Panc1 (cell line): ENCODE results near the gene GRID2IP. TPM values are rescaled to one million over a fixed set of nuclear protein-coding genes. Genes with fewer than 3 reads are reported as not detected.

Experiments used
- ATAC-seq: fragments of 200-7000 bp; cut with Tn5 transposase; 2 replicates; pipeline ENCODE4 v1.9.1; 2020; ENCODE audit warnings: mild to moderate bottlenecking, moderate library complexity
- BruUV-seq: library from RNA; stranded (reverse); fragments of 400-500 nt; replicated peaks from 2 replicates; lab custom pipeline; 2021; lab: Mats Ljungman, UMichigan
- CTCF ChIA-PET: fragments of 300-600 bp; sonication (Branson Sonifier 250); formaldehyde crosslinking; loops from one replicate; lab custom pipeline; 2022; ENCODE audit warnings: antibody characterized with exemption; lab: Charles Lee
- POLR2A ChIA-PET: fragments of 300-600 bp; sonication (Branson Sonifier 250); formaldehyde crosslinking; loops from one replicate; lab custom pipeline; 2022; ENCODE audit warnings: antibody characterized with exemption; lab: Charles Lee
- DNase-seq: peaks from one replicate; pipeline ENCODE4 v3.0.0-alpha.2; 2010; ENCODE audit warnings: low read depth, low spot score
- H3K27ac ChIP-seq: 2 replicates; pipeline ENCODE4 v1.5.1; 2011; ENCODE audit warnings: mild to moderate bottlenecking, low read length, inconsistent platforms
- H3K27me3 ChIP-seq: fragments of 200-500 bp; sonication (Bioruptor generic); 2 replicates; pipeline ENCODE4 v1.6.0; 2014; ENCODE audit warnings: low read length, inconsistent platforms; ENCODE audit not compliant: control insufficient read depth, insufficient read depth
- H3K36me3 ChIP-seq: fragments of 200-500 bp; sonication (Bioruptor generic); 2 replicates; pipeline ENCODE4 v1.5.1; 2014; ENCODE audit warnings: inconsistent platforms, mild to moderate bottlenecking, low read length, moderate library complexity; ENCODE audit not compliant: control insufficient read depth, insufficient read depth
- H3K4me1 ChIP-seq: 2 replicates; pipeline ENCODE4 v1.5.1; 2011; ENCODE audit warnings: inconsistent platforms, mild to moderate bottlenecking, low read length, moderate library complexity; ENCODE audit not compliant: control insufficient read depth, insufficient read depth
- H3K4me3 ChIP-seq, 2 experiments: 2 replicates each; pipeline ENCODE4 v1.5.1; 2011 to 2012; ENCODE audit warnings: low read depth in 2 of 2, low read length in 2 of 2, mild to moderate bottlenecking in 2 of 2, inconsistent platforms in 1 of 2, moderate library complexity in 1 of 2
- H3K9me3 ChIP-seq: fragments of 200-500 bp; sonication (Bioruptor generic); 2 replicates; pipeline ENCODE4 v1.5.1; 2014; ENCODE audit warnings: low read depth, mild to moderate bottlenecking, inconsistent platforms, low read length, moderate library complexity; ENCODE audit not compliant: control insufficient read depth, insufficient read depth
- POLR2AphosphoS5 ChIP-seq: IDR thresholded peaks from 2 replicates; pipeline ENCODE4 v1.6.1; 2012; ENCODE audit warnings: mild to moderate bottlenecking, low read depth, low read length, moderate library complexity
- SIN3A ChIP-seq: IDR thresholded peaks from 2 replicates; pipeline ENCODE4 v1.6.1; 2012; ENCODE audit warnings: low read depth, mild to moderate bottlenecking, low read length, moderate library complexity, borderline replicate concordance; ENCODE audit not compliant: insufficient read depth
- TCF7L2 ChIP-seq: IDR thresholded peaks from 2 replicates; pipeline ENCODE4 v1.6.1; 2011; ENCODE audit warnings: mild to moderate bottlenecking, low read depth, low read length, inconsistent platforms
- in situ Hi-C: cut with HindIII; loops from 2 replicates; pipeline ENCODE4 v1.10.0; 2016; ENCODE audit warnings: low sequenced_read_pairs, low pct_unique_long_range_greater_than_20kb
- intact Hi-C: fragments of 100-400 bp; cut with micrococcal nuclease; formaldehyde crosslinking; loops from one replicate; pipeline ENCODE4 v1.10.0; 2022; ENCODE audit not compliant: unreplicated experiment
- total RNA-seq: library from RNA; stranded (reverse); gene quantifications from one replicate; pipeline ENCODE4 v1.2.1, GENCODE V29; 2021; ENCODE audit not compliant: unreplicated experiment
- TF ChIP-seq, protein P1 (sequence below): fragments of 450-650 bp; IDR thresholded peaks from 2 replicates; pipeline ENCODE4 v1.5.1; 2017; ENCODE audit warnings: mild to moderate bottlenecking
- TF ChIP-seq, protein P2 (sequence below), 2 experiments: IDR thresholded peaks; 2 replicates each; pipeline ENCODE4 v1.6.1; 2011 to 2012; ENCODE audit warnings: low read depth in 2 of 2, control low read depth in 1 of 2, low read length in 1 of 2, mild to moderate bottlenecking in 1 of 2, moderate library complexity in 1 of 2; ENCODE audit not compliant: insufficient read depth in 1 of 2

The GRID2IP gene
- total RNA-seq, 1 experiment from 2014 or later = 0.13 TPM

DNA sequence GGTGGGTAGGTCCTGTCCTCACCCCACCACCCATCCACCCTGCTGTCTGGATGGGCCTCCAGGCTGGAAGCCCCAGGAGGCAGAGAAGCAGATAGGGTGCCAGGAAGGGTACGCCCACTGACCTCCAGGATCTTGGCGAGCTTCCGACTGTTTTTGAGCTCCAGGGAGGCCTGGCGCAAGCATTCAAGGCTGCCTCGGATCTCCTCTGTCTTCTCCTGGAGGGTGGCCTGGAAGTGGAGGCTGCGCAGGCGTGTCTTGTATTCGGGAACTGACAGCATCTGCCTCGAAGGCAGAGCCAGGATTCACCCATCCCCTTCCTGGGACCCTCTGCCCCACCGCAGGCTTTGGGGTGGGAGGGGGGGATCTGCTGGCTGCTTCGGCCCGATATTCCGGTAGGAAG, 48.4 kb downstream of the GRID2IP start:
- H3K27ac ChIP-seq = no peak overlapping the region
- DNase-seq (no peak), ATAC-seq (no peak)
- H3K9me3 ChIP-seq = no peaks in the 10 kb centered on the region
- ChIA-PET CTCF (no interaction called here), POLR2A (no interaction called here)
- H3K4me1 ChIP-seq = peaks cover 4% of the 10 kb centered on the region; the same call in 1 of the 2 replicates
- TF ChIP-seq, protein P1, sequence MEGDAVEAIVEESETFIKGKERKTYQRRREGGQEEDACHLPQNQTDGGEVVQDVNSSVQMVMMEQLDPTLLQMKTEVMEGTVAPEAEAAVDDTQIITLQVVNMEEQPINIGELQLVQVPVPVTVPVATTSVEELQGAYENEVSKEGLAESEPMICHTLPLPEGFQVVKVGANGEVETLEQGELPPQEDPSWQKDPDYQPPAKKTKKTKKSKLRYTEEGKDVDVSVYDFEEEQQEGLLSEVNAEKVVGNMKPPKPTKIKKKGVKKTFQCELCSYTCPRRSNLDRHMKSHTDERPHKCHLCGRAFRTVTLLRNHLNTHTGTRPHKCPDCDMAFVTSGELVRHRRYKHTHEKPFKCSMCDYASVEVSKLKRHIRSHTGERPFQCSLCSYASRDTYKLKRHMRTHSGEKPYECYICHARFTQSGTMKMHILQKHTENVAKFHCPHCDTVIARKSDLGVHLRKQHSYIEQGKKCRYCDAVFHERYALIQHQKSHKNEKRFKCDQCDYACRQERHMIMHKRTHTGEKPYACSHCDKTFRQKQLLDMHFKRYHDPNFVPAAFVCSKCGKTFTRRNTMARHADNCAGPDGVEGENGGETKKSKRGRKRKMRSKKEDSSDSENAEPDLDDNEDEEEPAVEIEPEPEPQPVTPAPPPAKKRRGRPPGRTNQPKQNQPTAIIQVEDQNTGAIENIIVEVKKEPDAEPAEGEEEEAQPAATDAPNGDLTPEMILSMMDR = no peak
- TF ChIP-seq TCF7L2 (no peak), SIN3A (no peak), POLR2AphosphoS5 (no peak)
- TF ChIP-seq, protein P2, sequence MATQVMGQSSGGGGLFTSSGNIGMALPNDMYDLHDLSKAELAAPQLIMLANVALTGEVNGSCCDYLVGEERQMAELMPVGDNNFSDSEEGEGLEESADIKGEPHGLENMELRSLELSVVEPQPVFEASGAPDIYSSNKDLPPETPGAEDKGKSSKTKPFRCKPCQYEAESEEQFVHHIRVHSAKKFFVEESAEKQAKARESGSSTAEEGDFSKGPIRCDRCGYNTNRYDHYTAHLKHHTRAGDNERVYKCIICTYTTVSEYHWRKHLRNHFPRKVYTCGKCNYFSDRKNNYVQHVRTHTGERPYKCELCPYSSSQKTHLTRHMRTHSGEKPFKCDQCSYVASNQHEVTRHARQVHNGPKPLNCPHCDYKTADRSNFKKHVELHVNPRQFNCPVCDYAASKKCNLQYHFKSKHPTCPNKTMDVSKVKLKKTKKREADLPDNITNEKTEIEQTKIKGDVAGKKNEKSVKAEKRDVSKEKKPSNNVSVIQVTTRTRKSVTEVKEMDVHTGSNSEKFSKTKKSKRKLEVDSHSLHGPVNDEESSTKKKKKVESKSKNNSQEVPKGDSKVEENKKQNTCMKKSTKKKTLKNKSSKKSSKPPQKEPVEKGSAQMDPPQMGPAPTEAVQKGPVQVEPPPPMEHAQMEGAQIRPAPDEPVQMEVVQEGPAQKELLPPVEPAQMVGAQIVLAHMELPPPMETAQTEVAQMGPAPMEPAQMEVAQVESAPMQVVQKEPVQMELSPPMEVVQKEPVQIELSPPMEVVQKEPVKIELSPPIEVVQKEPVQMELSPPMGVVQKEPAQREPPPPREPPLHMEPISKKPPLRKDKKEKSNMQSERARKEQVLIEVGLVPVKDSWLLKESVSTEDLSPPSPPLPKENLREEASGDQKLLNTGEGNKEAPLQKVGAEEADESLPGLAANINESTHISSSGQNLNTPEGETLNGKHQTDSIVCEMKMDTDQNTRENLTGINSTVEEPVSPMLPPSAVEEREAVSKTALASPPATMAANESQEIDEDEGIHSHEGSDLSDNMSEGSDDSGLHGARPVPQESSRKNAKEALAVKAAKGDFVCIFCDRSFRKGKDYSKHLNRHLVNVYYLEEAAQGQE (IDR thresholded peaks at IDR 0.05; ENCODE audit: insufficient read depth in 1 of 2, low read depth in 2 of 2, low read length in 1 of 2) = no peak
- peak overlapping the region; percentile 51 to 72; a peak in 3 of 4 replicates for H3K4me3 ChIP-seq
- intact Hi-C loops (no loop called here), in situ Hi-C loops (no loop called here)
- BruUV-seq = no TSS peak
- no peaks in the 10 kb centered on the region for H3K27me3 ChIP-seq
- no peaks in the 10 kb centered on the region for H3K36me3 ChIP-seq

DNA sequence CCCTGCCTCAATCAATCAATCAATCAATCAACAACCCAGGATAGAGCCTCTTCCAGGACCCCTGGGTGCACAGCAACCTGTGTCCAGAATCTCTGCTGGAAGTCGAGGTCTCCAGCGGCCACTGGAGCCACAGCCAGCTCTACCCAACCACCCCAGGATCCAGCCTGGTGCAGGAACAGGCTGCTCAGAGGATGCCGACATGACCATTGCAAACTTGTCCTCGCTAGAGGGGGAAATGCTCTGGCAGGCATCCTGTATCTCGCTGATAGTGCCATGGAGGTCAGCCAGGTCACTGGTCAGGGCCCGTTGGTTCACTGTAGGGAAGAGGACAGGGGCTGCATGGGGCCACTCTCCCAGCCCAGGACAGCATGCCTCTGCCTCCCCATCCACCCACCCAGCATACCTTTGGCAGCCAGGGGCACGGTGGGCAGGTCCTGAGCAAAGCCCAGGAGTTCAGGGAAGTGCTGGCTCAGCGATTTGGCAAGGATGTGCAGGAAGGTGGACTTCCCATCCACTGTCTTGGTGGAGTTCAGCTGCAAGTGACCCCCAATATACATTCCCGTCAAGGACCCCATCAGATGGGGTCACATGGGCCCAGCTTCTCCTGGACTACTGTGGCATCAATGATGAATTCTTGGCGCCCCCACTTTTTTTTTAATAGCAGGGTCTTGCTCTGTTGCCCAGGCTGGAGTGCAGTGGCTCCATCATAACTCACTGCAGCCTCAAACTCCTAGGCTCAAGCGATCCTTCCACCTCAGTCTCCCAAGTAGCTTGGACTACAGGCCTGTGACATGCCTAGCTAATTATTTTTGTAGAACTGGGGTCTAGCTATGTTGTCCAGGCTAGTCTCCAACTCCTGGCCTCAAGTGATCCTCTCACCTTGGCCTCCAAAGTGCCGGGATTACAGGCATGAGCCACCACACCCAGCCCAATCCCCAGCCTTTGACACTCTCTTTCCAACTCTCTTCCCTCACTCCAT, 49.4 kb downstream of the GRID2IP start:
- BruUV-seq = no TSS peak
- no peak overlapping the region for H3K4me3 ChIP-seq
- no peak overlapping the region for H3K27ac ChIP-seq
- intact Hi-C loops (no loop called here), in situ Hi-C loops (no loop called here)
- ChIA-PET CTCF (no interaction called here), POLR2A (no interaction called here)
- no peaks in the 10 kb centered on the region for H3K36me3 ChIP-seq
- peaks cover 4% of the 10 kb centered on the region; the same call in 1 of the 2 replicates for H3K4me1 ChIP-seq
- ATAC-seq (no peak), DNase-seq (no peak)
- TF ChIP-seq, protein P1 = no peak
- H3K9me3 ChIP-seq = no peaks in the 10 kb centered on the region
- no peaks in the 10 kb centered on the region for H3K27me3 ChIP-seq
